Colon (tissue), 2 donors: ENCODE measurements around the gene BGLAP.

ENCODE experiments used
- FAIRE-seq: peaks from 2 replicates; lab custom pipeline; 2012; peaks lifted over from hg19 to GRCh38; lab: Jason Lieb, UNC
- donor health status: control.
- donor health status: control.

The BGLAP gene

GRCh38 chr1:156259805-156260204, 17.8 kb downstream of the BGLAP start:
- FAIRE-seq: no peak

- FAIRE-seq: no peak
Measured at GRCh38 chr1:156260896-156261295, 18.9 kb downstream of the BGLAP start.

- FAIRE-seq: no peak
Measured at GRCh38 chr1:156262461-156263287, 20.7 kb downstream of the BGLAP start.

- FAIRE-seq: no peak
Measured at GRCh38 chr1:156263288-156263655, 21.3 kb downstream of the BGLAP start.

GRCh38 chr1:156266051-156266450, 24.1 kb downstream of the BGLAP start:
- FAIRE-seq: no peak

- FAIRE-seq: no peak
Measured at GRCh38 chr1:156268336-156268735, 26.4 kb downstream of the BGLAP start.

- no peak for FAIRE-seq
Measured at GRCh38 chr1:156270314-156270713, 28.3 kb downstream of the BGLAP start.

GRCh38 chr1:156276532-156276931, 34.5 kb downstream of the BGLAP start:
- no peak for FAIRE-seq

- FAIRE-seq: no peak
Measured at GRCh38 chr1:156276966-156277381, 35.0 kb downstream of the BGLAP start.

GRCh38 chr1:156279837-156280236, 37.9 kb downstream of the BGLAP start:
- no peak for FAIRE-seq

GRCh38 chr1:156281281-156281680, 39.3 kb downstream of the BGLAP start:
- no peak for FAIRE-seq

GRCh38 chr1:156281693-156282478, 39.9 kb downstream of the BGLAP start:
- FAIRE-seq: no peak

- FAIRE-seq: no peak
Measured at GRCh38 chr1:156282479-156283222, 40.7 kb downstream of the BGLAP start, which contains the start of gene SMG5. Gene SMG5 (minus strand): TSS chr1:156282825. CDS start chr1:156282680, 145 bp downstream.

- no peak for FAIRE-seq
Measured at GRCh38 chr1:156283521-156283920, 41.5 kb downstream of the BGLAP start.

- FAIRE-seq: no peak
Measured at GRCh38 chr1:156284112-156284511, 42.1 kb downstream of the BGLAP start, which contains the start of gene TMEM79. Gene TMEM79 (plus strand): TSS chr1:156284325. CDS start chr1:156285227, 902 bp downstream.

GRCh38 chr1:156284757-156285156, 42.8 kb downstream of the BGLAP start:
- no peak for FAIRE-seq

- FAIRE-seq: no peak
Measured at GRCh38 chr1:156285437-156285836, 43.5 kb downstream of the BGLAP start.

GRCh38 chr1:156286061-156286460, 44.1 kb downstream of the BGLAP start:
- FAIRE-seq: no peak

- no peak for FAIRE-seq
Measured at GRCh38 chr1:156289857-156290256, 47.9 kb downstream of the BGLAP start.

GRCh38 chr1:156291226-156292061, 49.5 kb downstream of the BGLAP start:
- FAIRE-seq: no peak
